Heart left ventricle (tissue), 13 donors: ENCODE data around the gene KIAA1671.

ENCODE experiments used
- POLR2A ChIP-seq, 2 donors: fragments of 450-650 bp; IDR thresholded peaks; one replicate each; pipeline ENCODE4 v1.6.1; 2017; ENCODE audit warnings: antibody characterized with exemption in 2 of 2, mild to moderate bottlenecking in 2 of 2, moderate library complexity in 2 of 2
- TF ChIP-seq, protein P1 (sequence below), 12 donors: fragments of 200-600 bp; sonication (generic) in 4 of 12; IDR thresholded peaks; one replicate each; pipeline versions ENCODE4 v1.5.0 to v1.8.0; 2018 to 2022; ENCODE audit warnings: antibody characterized with exemption in 12 of 12, mild to moderate bottlenecking in 5 of 12
- donor health status: ischemic (EF 13 %, LVEDD 7.1; RV severe dilation, severe dysfunction).
- donor health status: DM: no; HTN: yes; CAD: no.
- donor health status: DM: no; HTN: no; CAD: no.
- donor health status: ischemic (EF 25% LVEDD 6.9; RV normal size, moderate dysfunction).
- donor health status: ischemic (EF 25% LVEDD 5.7; RV mildly dilated, moderate dysfunction).
- donor health status: ischemic (EF 35%, LVEDD 5.7; RV mildly dilated, moderate dysfunction).
- donor health status: nonischemic (EF 11% LVEDD 7.7; RV severe dilation, severe dysfunction).
- donor health status: DM: yes; HTN: yes; CAD: no.
- donor health status: PGD.
- donor health status: ischemic (EF 29% LVEDD 5.4; RV normal size, mild dysfunction).
- donor health status: nonischemic (EF 23%, LVEDD 6.1; RV moderate dilation, normal function).

GRCh38 chr22:25200967-25201366, 248.5 kb downstream of the KIAA1671 start:
- TF ChIP-seq, protein P1, sequence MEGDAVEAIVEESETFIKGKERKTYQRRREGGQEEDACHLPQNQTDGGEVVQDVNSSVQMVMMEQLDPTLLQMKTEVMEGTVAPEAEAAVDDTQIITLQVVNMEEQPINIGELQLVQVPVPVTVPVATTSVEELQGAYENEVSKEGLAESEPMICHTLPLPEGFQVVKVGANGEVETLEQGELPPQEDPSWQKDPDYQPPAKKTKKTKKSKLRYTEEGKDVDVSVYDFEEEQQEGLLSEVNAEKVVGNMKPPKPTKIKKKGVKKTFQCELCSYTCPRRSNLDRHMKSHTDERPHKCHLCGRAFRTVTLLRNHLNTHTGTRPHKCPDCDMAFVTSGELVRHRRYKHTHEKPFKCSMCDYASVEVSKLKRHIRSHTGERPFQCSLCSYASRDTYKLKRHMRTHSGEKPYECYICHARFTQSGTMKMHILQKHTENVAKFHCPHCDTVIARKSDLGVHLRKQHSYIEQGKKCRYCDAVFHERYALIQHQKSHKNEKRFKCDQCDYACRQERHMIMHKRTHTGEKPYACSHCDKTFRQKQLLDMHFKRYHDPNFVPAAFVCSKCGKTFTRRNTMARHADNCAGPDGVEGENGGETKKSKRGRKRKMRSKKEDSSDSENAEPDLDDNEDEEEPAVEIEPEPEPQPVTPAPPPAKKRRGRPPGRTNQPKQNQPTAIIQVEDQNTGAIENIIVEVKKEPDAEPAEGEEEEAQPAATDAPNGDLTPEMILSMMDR (IDR thresholded peaks at IDR 0.05) = no peak
- TF ChIP-seq POLR2A (IDR thresholded peaks at IDR 0.05) = no peak
